Heart right ventricle (tissue), 16 donors: ENCODE measurements around the gene MEGF9. TPM values are rescaled to one million over a fixed set of nuclear protein-coding genes. Genes with fewer than 3 reads are reported as not detected.

Experiments
- ATAC-seq, 8 donors: fragments of 200-7000 bp; cut with Tn5 transposase; one replicate each; pipeline ENCODE4 v1.9.1; 2020; ENCODE audit warnings: mild to moderate bottlenecking in 8 of 8, moderate library complexity in 8 of 8, moderate number of reproducible peaks in 1 of 8
- DNase-seq, 2 donors: peaks; one replicate each; pipeline ENCODE4 v3.0.0-alpha.2; 2020
- H3K27ac ChIP-seq, 10 donors: fragments of 200-600 bp; sonication (generic) in 2 of 10; one replicate each; pipeline versions ENCODE4 v1.5.0 to v1.8.0; 2020 to 2022; ENCODE audit warnings: mild to moderate bottlenecking in 3 of 10
- H3K27me3 ChIP-seq, 7 donors: fragments of 200-600 bp; one replicate each; pipeline ENCODE4 v1.8.0; 2021 to 2022; ENCODE audit warnings: mild to moderate bottlenecking in 2 of 7
- H3K36me3 ChIP-seq, 9 donors: fragments of 200-600 bp; sonication (generic) in 1 of 9; one replicate each; pipeline versions ENCODE4 v1.5.0 to v1.8.0; 2020 to 2022; ENCODE audit warnings: mild to moderate bottlenecking in 2 of 9
- H3K4me1 ChIP-seq, 9 donors: fragments of 200-600 bp; sonication (generic) in 1 of 9; one replicate each; pipeline versions ENCODE4 v1.5.0 to v1.8.0; 2020 to 2022; ENCODE audit warnings: mild to moderate bottlenecking in 4 of 9
- H3K4me3 ChIP-seq, 10 donors: fragments of 200-600 bp; sonication (generic) in 2 of 10; one replicate each; pipeline versions ENCODE4 v1.5.0 to v1.8.0; 2020 to 2022; ENCODE audit warnings: mild to moderate bottlenecking in 7 of 10, moderate library complexity in 2 of 10
- H3K9me3 ChIP-seq, 11 donors: fragments of 200-600 bp in 10 of 11; sonication (generic) in 2 of 11; one replicate each; pipeline versions ENCODE4 v1.5.0 to v1.8.0; 2013 to 2022; ENCODE audit warnings: mild to moderate bottlenecking in 2 of 11, control low read depth in 1 of 11, moderate library complexity in 1 of 11
- WGBS, 2 donors: extraction: QIAGEN DNeasy Blood & Tissue Kit; methylation state at CpG; one replicate each; pipeline ENCODE4 v1.1.7; 2013; ENCODE audit warnings: inconsistent platforms in 1 of 2; 5-methylcytosine and 5-hydroxymethylcytosine counted together
- intact Hi-C, 10 donors: fragments of 100-400 bp; cut with DNase I; formaldehyde crosslinking; loops; one replicate each; pipeline versions ENCODE4 v1.11.1 to v1.14.2; 2022
- polyA plus RNA-seq, 2 donors: library from polyadenylated mRNA; stranded (reverse); fragments of 200-250 nt; gene quantifications; one replicate each; pipeline ENCODE4 v1.2.3, GENCODE V29; 2013
- total RNA-seq, 10 donors: library from RNA; stranded (reverse); fragmentation: NEBNext Ultra II Directional in 3 of 10; extraction: Animal tissue kit (Norgen Biotek cat#: 25700) in 3 of 10; gene quantifications; one replicate each; pipeline versions ENCODE4 v1.2.1 to v1.2.4, GENCODE V29; 2021 to 2023
- TF ChIP-seq, protein P1 (sequence below), 9 donors: fragments of 200-600 bp; sonication (generic) in 2 of 9; IDR thresholded peaks; one replicate each; pipeline versions ENCODE4 v1.5.0 to v1.8.0; 2021 to 2022; ENCODE audit warnings: antibody characterized with exemption in 9 of 9, mild to moderate bottlenecking in 5 of 9, moderate library complexity in 1 of 9
- donor health status: Arrhythmogenic right ventricular cardiomyopathy.
- donor health status: ischemic (EF 13 %, LVEDD 7.1; RV severe dilation, severe dysfunction).
- donor health status: healthy with polysubstance abuse.
- donor health status: DM: no; HTN: yes; CAD: no.
- donor health status: DM: no; HTN: no; CAD: no.
- donor health status: ischemic (EF 25% LVEDD 6.9; RV normal size, moderate dysfunction).
- donor health status: ischemic (EF 25% LVEDD 5.7; RV mildly dilated, moderate dysfunction).
- donor health status: healthy.
- donor health status: DM: yes; HTN: yes; CAD: no.
- donor health status: Ischemic cardiomyopathy.
- donor health status: ischemic (EF 35%, LVEDD 5.7; RV mildly dilated, moderate dysfunction).
- donor health status: nonischemic (EF 11% LVEDD 7.7; RV severe dilation, severe dysfunction).
- donor health status: DM: yes; HTN: yes; CAD: no.
- donor health status: PGD.
- donor health status: ischemic (EF 29% LVEDD 5.4; RV normal size, mild dysfunction).
- donor health status: nonischemic (EF 23%, LVEDD 6.1; RV moderate dilation, normal function).

The MEGF9 gene
- total and polyA plus RNA-seq, 12 donors = 3.0 to 39.1 (median 8.5) TPM

- ATAC-seq = no peak
- H3K36me3 ChIP-seq = peaks cover 0 to 93% (median 41%) of the 10 kb centered on the region in 9 donors
- intact Hi-C loops = no loop called here
These were observed 146.4 kb downstream of the MEGF9 start for GRCh38 chr9:120567874-120568273.

DNA sequence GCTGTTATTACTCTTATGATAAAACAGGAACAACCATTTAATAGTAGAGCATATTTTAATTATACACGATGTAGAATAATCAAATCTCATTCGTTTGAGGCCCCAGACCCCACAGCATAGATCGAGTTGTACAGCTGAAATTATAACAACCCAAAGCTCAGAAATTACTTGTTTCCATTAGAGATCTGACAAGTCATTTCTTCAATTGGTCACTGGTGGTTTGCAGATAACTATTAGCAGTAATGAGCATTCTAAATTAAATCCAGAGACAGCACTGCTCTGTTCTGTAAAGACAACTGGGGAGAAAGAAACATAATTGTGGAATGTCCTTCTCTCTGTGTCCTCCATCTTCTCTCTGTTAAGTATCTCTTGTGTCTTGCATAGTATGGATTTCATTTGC is 147.2 kb downstream of the MEGF9 start:
- TF ChIP-seq, protein P1, sequence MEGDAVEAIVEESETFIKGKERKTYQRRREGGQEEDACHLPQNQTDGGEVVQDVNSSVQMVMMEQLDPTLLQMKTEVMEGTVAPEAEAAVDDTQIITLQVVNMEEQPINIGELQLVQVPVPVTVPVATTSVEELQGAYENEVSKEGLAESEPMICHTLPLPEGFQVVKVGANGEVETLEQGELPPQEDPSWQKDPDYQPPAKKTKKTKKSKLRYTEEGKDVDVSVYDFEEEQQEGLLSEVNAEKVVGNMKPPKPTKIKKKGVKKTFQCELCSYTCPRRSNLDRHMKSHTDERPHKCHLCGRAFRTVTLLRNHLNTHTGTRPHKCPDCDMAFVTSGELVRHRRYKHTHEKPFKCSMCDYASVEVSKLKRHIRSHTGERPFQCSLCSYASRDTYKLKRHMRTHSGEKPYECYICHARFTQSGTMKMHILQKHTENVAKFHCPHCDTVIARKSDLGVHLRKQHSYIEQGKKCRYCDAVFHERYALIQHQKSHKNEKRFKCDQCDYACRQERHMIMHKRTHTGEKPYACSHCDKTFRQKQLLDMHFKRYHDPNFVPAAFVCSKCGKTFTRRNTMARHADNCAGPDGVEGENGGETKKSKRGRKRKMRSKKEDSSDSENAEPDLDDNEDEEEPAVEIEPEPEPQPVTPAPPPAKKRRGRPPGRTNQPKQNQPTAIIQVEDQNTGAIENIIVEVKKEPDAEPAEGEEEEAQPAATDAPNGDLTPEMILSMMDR (IDR thresholded peaks at IDR 0.05) = no peak
- 95 to 97% methylated on average over 3 of the region's 3 CpGs for WGBS, 2 donors
- Histone ChIP-seq H3K27me3 (no peaks in the 10 kb centered on the region), H3K27ac (no peak overlapping the region), H3K36me3 (peaks cover 0 to 99% (median 41%) of the 10 kb centered on the region in 9 donors), H3K4me3 (no peak overlapping the region), H3K4me1 (peaks cover 0 to 22% (median 11%) of the 10 kb centered on the region in 9 donors), H3K9me3 (no peaks in the 10 kb centered on the region)
- DNase-seq (no peak), ATAC-seq (no peak)
- intact Hi-C loops = no loop called here

More at GRCh38 chr9:120567874-120568273, 146.4 kb downstream of the MEGF9 start:
- Histone ChIP-seq H3K4me3 (no peak overlapping the region), H3K4me1 (peaks cover 0 to 29% (median 15%) of the 10 kb centered on the region in 9 donors), H3K27me3 (no peaks in the 10 kb centered on the region), H3K9me3 (no peaks in the 10 kb centered on the region), H3K27ac (no peak overlapping the region)
- DNase-seq = no peak
- WGBS, 2 donors = 96% methylated on average over 4 of the region's 4 CpGs
- TF ChIP-seq, protein P1 (IDR thresholded peaks at IDR 0.05) = no peak

DNA sequence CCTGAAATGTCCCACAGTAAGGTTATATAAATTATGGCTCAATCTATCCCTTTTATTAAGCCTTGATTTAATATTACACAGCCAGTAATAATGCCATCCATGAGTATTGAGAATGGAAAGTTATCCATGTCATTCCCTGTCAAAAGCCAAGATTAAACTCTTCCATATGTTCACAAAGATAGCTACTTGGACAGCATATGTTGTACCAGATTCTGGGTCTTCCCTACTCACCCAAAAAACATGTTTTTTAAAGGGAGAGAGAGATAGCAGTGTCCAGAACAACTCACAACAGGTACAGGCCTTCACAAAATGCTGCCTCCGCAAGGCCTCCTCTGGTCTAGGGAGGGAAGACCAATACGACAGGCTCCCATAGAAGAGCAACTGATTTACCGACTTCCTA is 149.7 kb downstream of the MEGF9 start:
- intact Hi-C loops = no loop called here
- no peaks in the 10 kb centered on the region for H3K9me3 ChIP-seq

GRCh38 chr9:120562861-120563443 is 151.3 kb downstream of the MEGF9 start:
- Histone ChIP-seq H3K4me3 (no peak overlapping the region), H3K27ac (no peak overlapping the region), H3K9me3 (no peaks in the 10 kb centered on the region), H3K4me1 (peaks cover 0 to 6% (median 0%) of the 10 kb centered on the region in 9 donors), H3K36me3 (peaks cover 0 to 82% (median 9%) of the 10 kb centered on the region in 9 donors), H3K27me3 (no peaks in the 10 kb centered on the region)
- peak in 4 of 8 donors; percentile 42 to 64 (median 60) for ATAC-seq
- TF ChIP-seq, protein P1 (IDR thresholded peaks at IDR 0.05) = no peak
- peak in 1 of 2 donors; percentile 33 for DNase-seq
- 58 to 64% methylated on average over 8 of the region's 8 CpGs for WGBS, 2 donors
- intact Hi-C loops = no loop called here

More for the DNA sequence above, 149.7 kb downstream of the MEGF9 start:
- no peak for DNase-seq
- H3K36me3 ChIP-seq = peaks cover 0 to 97% (median 21%) of the 10 kb centered on the region in 9 donors
- no peak overlapping the region for H3K4me3 ChIP-seq
- WGBS, 2 donors = 98 to 99% methylated on average over 3 of the region's 3 CpGs
- H3K4me1 ChIP-seq = peaks cover 0 to 6% (median 0%) of the 10 kb centered on the region in 9 donors
- no peak overlapping the region for H3K27ac ChIP-seq
- ATAC-seq = no peak
- TF ChIP-seq, protein P1 (IDR thresholded peaks at IDR 0.05) = no peak
- no peaks in the 10 kb centered on the region for H3K27me3 ChIP-seq
